Smooth muscle cell (in vitro differentiated cells): ENCODE data around the gene PDE4B. TPM values are rescaled to one million over a fixed set of nuclear protein-coding genes. Genes with fewer than 3 reads are reported as not detected.
"Not testable (repeated sequence)": the region's sequence is repeated elsewhere in the genome, so short reads cannot be mapped to it uniquely, and the experiment has no call there.

Experiments
- DNase-seq: peaks from one replicate; lab custom pipeline; 2025; ENCODE audit not compliant: unreplicated experiment; lab: John Stamatoyannopoulos, UW
- H2AFZ ChIP-seq: fragments of 200-600 bp; sonication (generic); 2 replicates; pipeline ENCODE4 v1.6.0; 2016; ENCODE audit warnings: antibody characterized with exemption, low read depth, mild to moderate bottlenecking
- H3F3A ChIP-seq: fragments of 200-600 bp; sonication (generic); 2 replicates; pipeline ENCODE4 v1.6.0; 2017; ENCODE audit warnings: antibody characterized with exemption, low read depth
- H3K27ac ChIP-seq: fragments of 200-600 bp; sonication (generic); 2 replicates; pipeline ENCODE4 v1.5.1; 2016; ENCODE audit warnings: low read depth, mild to moderate bottlenecking
- H3K27me3 ChIP-seq: fragments of 200-600 bp; sonication (generic); 2 replicates; pipeline ENCODE4 v1.6.1; 2016; ENCODE audit warnings: low read depth, mild to moderate bottlenecking
- H3K36me3 ChIP-seq: fragments of 200-600 bp; sonication (generic); 2 replicates; pipeline ENCODE4 v1.5.1; 2016; ENCODE audit warnings: low read depth
- H3K4me1 ChIP-seq: fragments of 200-600 bp; sonication (generic); 2 replicates; pipeline ENCODE4 v1.5.1; 2016; ENCODE audit warnings: low read depth
- H3K4me2 ChIP-seq: fragments of 200-600 bp; sonication (generic); 2 replicates; pipeline ENCODE4 v1.6.0; 2016; ENCODE audit warnings: mild to moderate bottlenecking
- H3K4me3 ChIP-seq: fragments of 200-600 bp; sonication (generic); 2 replicates; pipeline ENCODE4 v1.5.1; 2016; ENCODE audit warnings: mild to moderate bottlenecking
- H3K79me2 ChIP-seq: fragments of 200-600 bp; sonication (generic); 2 replicates; pipeline ENCODE4 v1.6.0; 2016; ENCODE audit warnings: low read depth, mild to moderate bottlenecking
- H3K9ac ChIP-seq: fragments of 200-600 bp; sonication (generic); 2 replicates; pipeline ENCODE4 v1.6.0; 2016; ENCODE audit warnings: low read depth
- H3K9me3 ChIP-seq: fragments of 200-600 bp; sonication (generic); replicated peaks from 2 replicates; pipeline ENCODE4 v1.5.1; 2016; ENCODE audit warnings: low read depth
- H4K20me1 ChIP-seq: fragments of 200-600 bp; sonication (generic); 2 replicates; pipeline ENCODE4 v1.6.0; 2016; ENCODE audit warnings: low read depth
- CTCF ChIP-seq: fragments of 200-600 bp; sonication (generic); IDR thresholded peaks from 2 replicates; pipeline ENCODE4 v1.5.1; 2017; ENCODE audit warnings: borderline replicate concordance, mild to moderate bottlenecking, antibody characterized with exemption; ENCODE audit not compliant: insufficient read depth, poor library complexity, severe bottlenecking
- WGBS: methylation state at CpG from one replicate; pipeline ENCODE4 v1.1.7; 2016; ENCODE audit warnings: low lambda C conversion rate; 5-methylcytosine and 5-hydroxymethylcytosine counted together
- polyA plus RNA-seq: library from polyadenylated mRNA; unstranded; fragments of >200 nt; fragmentation: Nextera tagmentation; extraction: Ambion mirVana; gene quantifications from 2 replicates; pipeline ENCODE4 v1.2.1, GENCODE V29; 2016
- total RNA-seq: library from RNA; depleted of rRNA; stranded (reverse); fragments of >200 nt; gene quantifications from 2 replicates; pipeline ENCODE4 v1.2.3, GENCODE V29; 2014

Gene PDE4B
- total and polyA plus RNA-seq, 2 experiments from 2014 or later = 18.5 to 24.8 TPM

GRCh38 chr1:66132324-66132723 lies 339.6 kb downstream of the PDE4B start:
- Histone ChIP-seq H3K4me2 (no peak overlapping the region), H3K27ac (no peak overlapping the region), H3K79me2 (no peaks in the 10 kb centered on the region), H4K20me1 (no peaks in the 10 kb centered on the region), H2AFZ (no peak overlapping the region), H3K4me3 (no peak overlapping the region), H3K27me3 (no peaks in the 10 kb centered on the region), H3K9me3 (no peaks in the 10 kb centered on the region), H3K9ac (no peak overlapping the region), H3F3A (no peaks in the 10 kb centered on the region), H3K4me1 (no peaks in the 10 kb centered on the region), H3K36me3 (no peaks in the 10 kb centered on the region)
- 70% methylated on average over 5 of the region's 5 CpGs for WGBS
- TF ChIP-seq CTCF = no peak
- no peak for DNase-seq

- no peaks in the 10 kb centered on the region for H3K4me1 ChIP-seq
- DNase-seq = no peak
These were observed 341.3 kb downstream of the PDE4B start for GRCh38 chr1:66134004-66134403.

GRCh38 chr1:66135161-66135560 lies 342.5 kb downstream of the PDE4B start:
- H3K27me3 ChIP-seq = no peaks in the 10 kb centered on the region
- DNase-seq = no peak
- 79% methylated on average over 2 of the region's 2 CpGs for WGBS
- no peaks in the 10 kb centered on the region for H3F3A ChIP-seq
- no peak for TF ChIP-seq CTCF
- H3K9me3 ChIP-seq = no peaks in the 10 kb centered on the region
- no peaks in the 10 kb centered on the region for H3K4me1 ChIP-seq
- H3K9ac ChIP-seq = no peak overlapping the region
- H3K27ac ChIP-seq = no peak overlapping the region
- H4K20me1 ChIP-seq = no peaks in the 10 kb centered on the region
- H3K36me3 ChIP-seq = no peaks in the 10 kb centered on the region
- H2AFZ ChIP-seq = no peak overlapping the region
- H3K4me3 ChIP-seq = no peak overlapping the region
- no peaks in the 10 kb centered on the region for H3K79me2 ChIP-seq
- H3K4me2 ChIP-seq = no peak overlapping the region

More at GRCh38 chr1:66134004-66134403, 341.3 kb downstream of the PDE4B start:
- H3K27me3 ChIP-seq = no peaks in the 10 kb centered on the region
- no peak for TF ChIP-seq CTCF
- no peak overlapping the region for H3K27ac ChIP-seq
- no peaks in the 10 kb centered on the region for H3K9me3 ChIP-seq
- H4K20me1 ChIP-seq = no peaks in the 10 kb centered on the region
- no peaks in the 10 kb centered on the region for H3K36me3 ChIP-seq
- no peak overlapping the region for H3K4me2 ChIP-seq
- H2AFZ ChIP-seq = no peak overlapping the region
- H3K79me2 ChIP-seq = no peaks in the 10 kb centered on the region
- H3K9ac ChIP-seq = no peak overlapping the region
- 97% methylated on average over 1 of the region's 1 CpG for WGBS
- H3K4me3 ChIP-seq = no peak overlapping the region
- no peaks in the 10 kb centered on the region for H3F3A ChIP-seq

- not testable (repeated sequence) for H3K9me3 ChIP-seq, H3K36me3 ChIP-seq, DNase-seq, H3F3A ChIP-seq, H3K4me3 ChIP-seq, H3K4me1 ChIP-seq, H3K27me3 ChIP-seq, H2AFZ ChIP-seq, H3K79me2 ChIP-seq, H3K27ac ChIP-seq, H3K9ac ChIP-seq, H3K4me2 ChIP-seq, H4K20me1 ChIP-seq
- WGBS = 73% methylated on average over 4 of the region's 4 CpGs
These were observed 343.7 kb downstream of the PDE4B start for GRCh38 chr1:66136423-66136822.
